ENCODE measurements around the gene SDCCAG8.

The SDCCAG8 gene

DNA sequence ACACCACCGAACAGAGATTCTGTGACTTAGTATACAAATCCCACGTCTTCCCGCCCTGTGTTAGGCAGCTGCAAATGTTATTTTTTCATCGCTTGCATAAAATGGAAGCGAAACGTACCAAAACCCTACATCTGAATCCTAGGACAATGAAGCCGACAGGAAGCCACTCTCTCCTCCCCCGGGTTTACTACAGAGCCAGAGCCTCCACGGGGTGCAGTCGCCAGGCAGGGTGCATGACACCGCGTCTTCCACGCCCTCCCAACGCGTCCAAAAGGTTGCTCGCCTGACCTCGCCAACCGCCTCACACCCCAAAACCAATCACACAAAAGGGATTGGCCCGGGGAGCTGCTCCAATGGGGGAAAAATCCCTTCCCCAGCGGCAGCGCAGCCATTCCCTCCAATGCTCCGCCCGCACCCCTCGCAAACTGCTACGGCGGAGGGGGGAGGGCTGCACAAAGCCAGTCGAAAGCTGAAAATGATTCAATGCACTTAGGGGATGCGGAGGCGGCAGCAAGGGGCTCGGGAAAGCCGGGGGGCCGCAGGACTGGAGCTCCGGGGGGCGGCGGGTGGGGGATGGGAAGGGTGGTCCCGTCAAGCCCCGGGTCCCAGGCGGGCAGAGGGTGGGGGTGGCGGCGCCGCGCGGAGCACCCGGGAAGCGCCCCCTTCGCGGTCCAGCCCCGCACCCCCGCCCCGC lies 1.5 kb upstream of the SDCCAG8 start:
- DNase-seq (ENCODE audit: low read depth) = peak; percentile 62

DNA sequence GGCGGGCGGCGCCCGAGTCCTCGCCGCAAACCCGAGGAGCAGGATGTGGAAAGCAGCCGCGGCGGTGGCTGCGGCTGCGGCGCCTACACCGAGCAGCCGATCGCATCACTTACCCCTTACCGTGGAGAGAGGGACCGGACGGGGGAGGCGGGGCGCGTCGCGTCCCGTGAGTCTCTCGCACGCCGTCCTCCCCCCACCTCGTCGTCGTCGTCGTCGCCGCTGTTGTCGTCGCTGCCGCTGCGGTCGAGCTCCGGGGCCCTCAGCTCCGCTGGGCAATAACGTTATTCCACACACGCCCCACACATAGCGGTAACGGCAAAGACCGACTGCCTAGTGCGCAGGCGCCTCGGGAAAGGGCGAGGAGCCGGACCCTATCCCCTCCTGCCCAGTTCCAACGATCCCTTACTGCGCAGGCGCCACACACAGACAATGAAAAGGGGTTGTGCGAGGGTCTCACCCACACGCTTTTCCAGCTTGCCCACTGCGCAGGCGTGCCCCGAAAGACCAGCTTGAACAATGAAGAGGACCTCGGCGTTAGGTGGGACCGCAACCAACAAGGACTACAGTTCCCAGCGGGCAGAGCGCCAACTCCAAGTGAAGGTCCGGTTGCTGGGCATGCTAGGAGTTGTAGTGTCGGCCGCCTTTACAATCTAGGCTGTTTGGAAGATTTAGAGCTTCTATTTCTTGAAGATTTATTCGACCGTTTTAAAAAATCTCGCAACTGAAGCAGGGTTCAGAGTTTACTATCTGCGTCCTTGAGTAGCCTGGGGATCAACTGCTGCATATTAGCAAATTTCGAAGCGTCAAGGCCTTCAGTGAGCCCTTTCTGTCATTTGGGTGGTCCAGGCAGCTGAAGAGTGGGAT lies 682 bp upstream of the SDCCAG8 start, which contains the start of gene CEP170:
TSS of gene CEP170 (minus strand) at position 355 of the 864 bp plus-strand sequence. CDS start 30,001 bp downstream, outside the sequence.
- DNase-seq (ENCODE audit: low read depth) = peak; percentile 86

DNA sequence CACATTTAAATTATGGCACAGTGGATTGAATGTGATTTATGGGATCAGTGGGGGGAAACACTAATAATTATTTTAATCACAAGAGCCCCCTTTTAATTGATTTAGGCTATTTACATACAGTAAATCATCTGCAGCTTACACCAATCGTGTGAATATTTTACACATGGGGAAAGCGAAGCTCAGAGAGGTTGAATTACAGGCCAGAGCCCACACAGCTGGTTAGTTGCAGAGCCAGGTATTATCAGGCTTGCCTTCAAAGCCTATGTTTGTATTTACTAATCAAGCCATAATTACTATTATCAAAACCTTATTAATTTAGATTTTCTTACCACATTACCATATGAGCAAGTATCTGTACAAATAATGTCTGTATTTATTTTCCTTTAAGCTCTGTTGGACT lies 749 bp downstream of the SDCCAG8 start:
- no peak for DNase-seq (ENCODE audit: low read depth)

DNA sequence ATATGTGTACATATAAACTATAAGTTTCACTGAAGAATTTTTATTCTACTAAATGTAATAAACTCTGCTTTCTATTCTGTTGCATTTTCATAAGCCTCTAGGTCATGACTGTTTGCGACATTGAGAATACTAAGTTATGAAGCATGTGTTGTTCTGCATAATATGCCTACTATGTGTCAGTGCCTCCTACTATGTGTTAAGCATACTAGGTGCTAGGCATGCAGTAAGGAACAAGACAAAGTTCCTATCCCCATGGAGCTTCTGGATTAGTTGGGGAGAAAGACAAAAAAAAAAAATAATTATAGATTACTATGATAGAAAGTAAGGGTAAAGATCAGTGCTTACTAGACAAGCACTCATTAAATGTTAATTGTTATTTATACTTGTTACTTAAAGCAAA lies 1.3 kb downstream of the SDCCAG8 start:
- no peak for DNase-seq (ENCODE audit: low read depth)

DNA sequence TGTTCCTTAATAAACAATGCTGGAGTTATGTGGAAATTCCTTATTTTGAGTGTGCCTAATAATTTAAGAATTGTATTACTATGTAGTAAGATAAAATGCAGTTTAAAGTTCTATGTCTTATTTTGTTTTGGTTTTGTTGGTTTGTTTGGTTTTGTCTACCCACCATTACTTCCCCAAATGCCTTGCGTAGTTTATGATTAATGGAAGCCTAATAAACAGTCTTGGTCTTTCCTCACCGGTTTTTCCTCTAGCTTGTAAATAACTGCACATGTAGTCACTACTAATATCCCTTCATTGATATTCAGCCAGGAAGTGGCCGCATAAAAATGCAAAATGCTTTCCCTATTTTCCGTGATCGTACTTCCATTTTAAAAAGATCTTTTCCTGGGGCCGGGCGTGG lies 2.9 kb downstream of the SDCCAG8 start:
- DNase-seq (ENCODE audit: low read depth) = no peak

DNA sequence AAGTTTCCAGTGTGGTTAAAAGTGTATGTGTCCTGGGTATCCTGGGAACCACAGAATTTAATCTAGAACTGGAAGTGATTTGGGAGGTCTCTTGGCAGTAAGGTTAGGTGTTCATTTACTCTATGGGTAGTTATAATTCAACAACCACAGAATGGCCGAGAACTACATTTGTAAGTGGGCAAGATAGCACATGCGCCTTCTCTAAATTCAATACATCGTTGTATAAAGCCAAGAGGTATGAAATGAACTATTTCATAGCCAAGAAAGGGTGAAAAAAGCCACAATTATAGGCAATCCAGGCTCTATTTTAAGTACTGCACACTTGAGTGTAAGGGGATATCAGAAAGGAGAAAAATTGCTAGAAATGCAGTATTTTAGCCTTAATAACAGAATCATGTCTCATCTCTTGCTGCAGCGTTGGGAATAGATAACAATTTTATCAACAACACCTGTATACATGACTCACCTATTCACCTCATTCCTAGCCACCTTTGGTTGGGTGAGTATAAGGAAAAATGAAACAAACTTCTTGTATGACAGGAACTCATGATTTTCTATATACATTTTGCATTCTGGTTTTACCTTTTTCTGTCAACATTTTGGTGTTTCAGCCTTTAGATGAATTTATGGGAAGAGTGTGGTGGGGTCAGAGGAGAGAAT lies 4.5 kb downstream of the SDCCAG8 start:
- no peak for DNase-seq (ENCODE audit: low read depth)

DNA sequence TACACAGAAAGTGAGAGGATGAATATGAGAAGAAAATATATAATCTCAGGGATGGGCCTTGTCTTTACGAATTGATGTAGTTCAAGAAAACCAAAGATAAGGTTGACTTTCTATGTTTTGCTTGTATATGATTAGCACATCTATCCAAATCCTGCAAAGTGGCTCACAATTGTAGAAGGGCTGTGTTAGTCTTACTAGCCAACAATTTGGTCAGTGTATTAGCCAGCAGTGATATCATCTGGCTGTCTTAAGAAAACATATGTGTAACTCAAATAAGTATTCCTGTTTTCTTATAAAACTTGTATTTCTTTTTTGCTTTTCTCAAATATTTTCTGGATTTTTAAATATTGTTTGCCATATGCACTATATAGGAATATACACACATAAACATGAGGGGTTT lies 5.5 kb downstream of the SDCCAG8 start:
- DNase-seq (ENCODE audit: low read depth) = no peak

DNA sequence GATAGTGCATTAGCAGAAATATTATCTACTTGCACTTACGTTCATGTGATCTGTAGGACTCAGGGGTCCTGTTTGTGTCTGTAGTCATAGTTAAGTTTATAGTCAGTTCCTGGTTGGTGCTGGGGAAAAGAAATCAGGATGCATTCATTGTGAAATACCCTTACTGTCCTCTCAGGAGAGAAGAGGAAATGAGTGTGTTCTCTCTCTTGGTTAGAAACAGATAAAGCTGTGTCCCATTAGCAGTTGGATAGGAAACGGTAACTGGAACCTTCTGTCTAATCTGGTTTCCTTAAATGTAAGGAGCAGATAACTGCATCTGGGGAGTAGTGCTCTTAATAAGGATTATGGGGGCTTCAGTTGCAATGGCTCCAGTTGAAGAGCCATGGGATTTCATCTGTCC lies 8.9 kb downstream of the SDCCAG8 start:
- no peak for DNase-seq (ENCODE audit: low read depth)

DNA sequence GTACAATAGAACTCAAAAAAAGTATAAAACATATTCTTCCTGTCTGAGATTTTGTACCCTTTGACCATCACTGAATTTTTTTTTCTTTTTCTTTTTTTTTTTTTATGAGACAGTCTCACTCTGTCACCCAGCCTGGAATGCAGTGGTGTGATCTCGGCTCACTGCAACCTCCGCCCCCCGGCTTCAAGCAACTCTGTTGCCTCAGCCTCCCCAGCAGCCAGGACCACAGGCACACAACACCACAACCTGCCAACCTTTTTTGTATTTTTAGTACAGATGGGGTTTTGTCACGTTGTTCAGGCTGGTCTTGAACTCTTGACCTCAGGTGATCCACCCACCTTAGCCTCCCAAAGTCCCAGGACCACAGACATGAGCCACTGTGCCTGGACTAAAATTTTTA lies 10.4 kb downstream of the SDCCAG8 start:
- DNase-seq (ENCODE audit: low read depth) = no peak

DNA sequence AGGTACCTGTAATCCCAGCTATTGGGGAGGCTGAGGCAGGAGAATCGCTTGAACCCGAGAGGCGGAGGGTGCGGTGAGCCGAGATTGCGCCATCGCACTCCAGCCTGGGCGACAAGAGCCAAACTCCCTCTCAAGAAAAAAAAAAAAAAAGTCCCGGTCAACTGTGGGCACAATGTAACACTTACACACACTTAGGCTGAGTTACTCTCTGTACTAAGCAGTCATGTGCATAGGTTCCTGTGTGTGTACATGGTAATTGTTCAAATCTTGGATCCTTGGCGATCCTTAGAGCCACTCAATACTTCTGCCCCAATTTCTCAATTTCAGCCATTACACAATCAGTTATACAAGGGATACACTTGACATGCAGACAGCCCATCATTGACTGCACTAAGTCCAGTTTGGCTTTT lies 11.6 kb downstream of the SDCCAG8 start:
- no peak for DNase-seq (ENCODE audit: low read depth)

DNA sequence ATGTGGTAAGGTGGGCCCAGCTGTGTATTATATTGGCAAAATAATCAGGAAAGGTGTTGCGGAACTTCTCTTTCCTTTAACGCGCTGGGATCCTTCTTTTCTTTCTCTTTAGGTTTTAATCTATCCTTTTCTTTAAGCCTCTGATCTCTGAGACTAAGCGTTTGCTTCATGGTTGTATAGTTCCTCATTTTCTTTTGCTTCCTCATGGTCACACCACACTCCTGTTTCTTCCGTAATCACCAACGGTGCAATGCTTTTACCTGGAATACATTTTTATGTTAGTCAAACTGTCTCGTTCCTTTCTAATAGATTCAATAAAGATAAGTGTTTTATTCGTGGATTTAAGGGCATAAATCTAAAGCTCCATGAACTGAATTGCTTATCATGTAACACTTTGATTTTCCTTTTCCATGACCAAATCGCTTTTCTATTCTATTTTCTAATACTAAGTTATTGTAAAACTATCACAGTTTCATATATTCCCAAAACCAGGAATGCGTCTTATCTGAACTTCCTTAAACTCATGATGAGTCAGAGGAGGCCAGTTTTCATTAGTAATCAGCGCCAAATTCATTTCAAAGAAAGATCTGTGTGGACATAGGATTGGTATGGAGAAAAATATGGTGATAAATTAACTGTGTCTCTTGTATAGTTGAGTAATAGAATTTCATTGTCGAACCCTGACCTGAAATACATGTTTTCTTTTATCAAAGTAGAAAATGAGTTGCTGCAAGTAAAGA lies 12.2 kb downstream of the SDCCAG8 start:
- no peak for DNase-seq (ENCODE audit: low read depth)

DNA sequence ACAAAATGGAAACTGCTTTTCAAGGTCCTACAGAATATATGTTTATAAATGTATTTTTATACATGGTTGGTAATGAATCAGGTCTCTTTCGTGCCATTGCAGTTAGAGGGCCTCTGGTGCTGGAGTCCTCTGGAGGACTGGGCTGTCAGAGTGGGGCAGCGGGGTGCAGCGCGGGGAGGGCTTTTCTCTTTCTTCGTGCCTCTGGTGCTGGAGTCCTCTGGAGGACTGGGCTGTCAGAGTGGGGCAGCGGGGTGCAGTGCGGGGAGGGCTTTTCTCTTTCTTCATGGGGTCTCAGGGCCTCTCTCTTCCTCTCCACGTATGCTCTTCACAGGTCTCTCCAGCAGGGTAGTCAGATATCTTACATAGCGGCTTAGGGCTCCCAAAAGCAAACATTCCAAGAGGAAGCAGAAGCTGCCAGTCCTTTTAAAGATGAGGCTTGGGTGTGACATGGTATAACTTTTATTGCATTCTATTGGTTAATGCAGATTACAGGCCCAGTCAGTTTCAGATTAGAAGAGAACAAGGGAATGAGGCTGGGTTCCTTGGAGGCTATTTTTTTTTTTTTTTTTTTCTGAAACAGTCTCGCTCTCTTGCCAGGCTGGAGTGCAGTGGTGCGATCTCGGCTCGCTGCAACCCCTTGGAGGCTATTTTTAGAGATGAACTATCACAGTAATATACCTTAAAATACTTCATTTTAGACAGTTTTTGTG lies 13.1 kb downstream of the SDCCAG8 start:
- DNase-seq (ENCODE audit: low read depth) = no peak

DNA sequence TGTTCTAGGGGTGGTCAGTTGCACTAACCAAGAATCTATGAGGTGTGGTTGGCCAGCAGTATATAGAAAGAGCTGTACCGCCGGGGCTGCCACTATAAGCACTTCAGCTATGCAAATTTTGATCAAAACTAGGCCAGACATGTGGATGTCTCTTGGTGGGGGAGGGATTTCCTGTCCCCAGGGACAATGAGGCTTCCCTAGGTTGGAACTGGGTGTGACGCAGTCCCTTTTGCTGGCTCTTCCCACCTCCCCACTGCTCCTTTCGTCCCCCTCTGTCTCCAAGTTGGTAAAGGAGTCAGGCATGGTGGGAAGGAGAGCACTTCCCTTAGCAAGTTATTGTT lies 13.6 kb downstream of the SDCCAG8 start:
- no peak for DNase-seq (ENCODE audit: low read depth)

DNA sequence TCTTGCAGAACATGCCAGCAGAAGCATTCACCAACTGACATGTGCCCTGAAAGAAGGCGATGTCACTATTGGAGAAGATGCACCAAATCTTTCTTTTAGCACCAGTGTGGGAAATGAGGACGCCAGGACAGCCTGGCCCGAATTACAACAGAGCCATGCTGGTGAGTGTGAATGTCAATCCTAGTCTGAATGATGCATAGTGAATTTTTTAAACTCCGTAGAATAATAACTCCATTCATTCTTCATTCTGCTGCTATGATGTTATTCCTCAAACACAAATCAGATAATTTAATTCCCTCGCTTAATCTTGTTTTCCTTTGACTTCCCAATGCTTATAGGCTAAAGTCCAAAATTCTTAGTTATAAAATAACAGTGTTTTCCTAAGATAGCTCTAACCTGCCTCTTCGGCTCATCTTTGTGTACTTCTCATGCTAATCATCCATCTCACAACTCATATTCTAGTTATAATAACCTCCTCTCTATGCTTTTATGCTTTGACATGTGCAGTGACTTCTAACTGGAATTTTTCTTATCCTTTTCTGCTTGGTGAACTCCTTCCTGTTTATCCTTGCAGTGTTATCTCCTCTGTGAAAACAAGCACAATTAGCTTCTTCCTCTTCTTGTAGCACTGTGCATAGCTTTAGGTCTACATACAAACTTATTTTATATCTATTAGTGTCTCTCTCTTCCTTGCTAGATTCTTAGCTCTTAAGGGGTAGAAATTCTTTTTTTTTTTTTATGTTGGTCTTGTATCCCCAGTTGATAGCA lies 14.4 kb downstream of the SDCCAG8 start:
- no peak for DNase-seq (ENCODE audit: low read depth)

DNA sequence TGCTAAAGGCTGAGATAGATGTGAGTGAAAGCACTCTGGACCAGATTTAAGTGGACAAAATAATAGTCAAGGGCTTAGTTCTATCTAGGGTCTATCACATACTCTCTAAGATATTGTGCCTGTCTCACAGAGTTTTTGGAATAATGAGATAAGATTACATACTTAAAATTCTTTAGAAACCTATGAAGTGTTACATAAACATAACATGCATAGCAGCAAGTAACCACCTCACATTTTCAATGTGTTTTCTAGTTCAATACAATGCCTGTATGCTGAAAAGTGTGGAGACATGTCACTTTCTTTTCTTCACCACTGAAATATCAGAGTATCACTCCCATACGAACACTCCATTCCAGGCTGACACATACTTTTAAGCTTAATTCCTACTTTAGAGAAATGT lies 16.2 kb downstream of the SDCCAG8 start:
- DNase-seq (ENCODE audit: low read depth) = no peak

DNA sequence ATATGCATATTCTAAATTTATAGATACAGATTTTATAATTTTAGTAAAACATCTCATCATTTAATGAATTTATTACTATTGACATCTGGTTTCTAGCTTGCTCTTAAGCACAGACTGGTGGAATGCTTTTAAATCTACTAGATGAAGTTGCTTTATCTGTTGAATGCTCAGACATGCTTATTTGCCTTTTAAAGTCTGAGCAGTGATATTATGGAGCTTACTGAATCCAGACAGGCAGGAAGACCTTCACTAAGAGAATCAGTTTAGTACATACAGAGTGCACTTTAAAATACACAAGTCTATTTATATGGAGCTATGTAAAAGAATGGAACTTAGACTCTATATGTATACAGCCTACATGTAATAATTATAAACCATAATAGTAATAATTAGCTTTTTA lies 16.6 kb downstream of the SDCCAG8 start:
- no peak for DNase-seq (ENCODE audit: low read depth)

DNA sequence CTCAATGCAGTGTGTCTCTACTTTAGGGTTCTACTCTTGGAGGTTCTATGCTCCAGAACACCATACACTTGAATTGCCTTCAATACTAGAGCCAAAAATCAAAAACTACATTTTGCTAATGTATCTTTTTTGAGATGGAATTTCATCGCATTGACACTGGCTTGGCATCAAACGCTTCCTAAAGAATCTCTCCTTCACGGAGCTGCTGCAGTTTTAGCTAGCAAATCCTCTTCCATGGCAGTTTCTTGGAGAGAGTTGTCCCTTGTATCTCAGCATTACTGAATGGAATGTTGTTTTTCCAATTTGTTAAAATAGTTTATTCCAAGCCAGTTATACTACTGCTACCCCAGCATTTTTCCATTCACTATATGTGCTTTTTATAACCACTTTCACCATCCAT lies 17.7 kb downstream of the SDCCAG8 start:
- DNase-seq (ENCODE audit: low read depth) = no peak

DNA sequence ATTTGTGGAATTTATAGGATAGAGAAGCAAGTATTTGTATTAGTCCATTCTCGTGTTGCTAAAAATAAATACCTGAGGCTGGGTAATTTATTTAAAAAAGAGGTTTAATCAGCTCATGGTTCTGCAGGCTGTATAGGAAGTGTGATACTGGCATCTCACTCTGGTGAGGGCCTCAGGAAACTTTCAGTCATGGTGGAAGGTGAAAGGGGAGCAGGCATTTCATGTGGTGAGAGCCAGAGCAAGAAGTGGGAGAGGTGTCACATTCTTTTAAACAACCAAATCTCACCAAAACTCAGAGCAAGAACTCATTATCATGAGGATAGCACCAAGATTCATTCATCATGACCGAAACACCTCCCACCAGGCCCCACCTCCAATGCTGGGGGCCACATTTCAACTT lies 18.1 kb downstream of the SDCCAG8 start:
- no peak for DNase-seq (ENCODE audit: low read depth)

DNA sequence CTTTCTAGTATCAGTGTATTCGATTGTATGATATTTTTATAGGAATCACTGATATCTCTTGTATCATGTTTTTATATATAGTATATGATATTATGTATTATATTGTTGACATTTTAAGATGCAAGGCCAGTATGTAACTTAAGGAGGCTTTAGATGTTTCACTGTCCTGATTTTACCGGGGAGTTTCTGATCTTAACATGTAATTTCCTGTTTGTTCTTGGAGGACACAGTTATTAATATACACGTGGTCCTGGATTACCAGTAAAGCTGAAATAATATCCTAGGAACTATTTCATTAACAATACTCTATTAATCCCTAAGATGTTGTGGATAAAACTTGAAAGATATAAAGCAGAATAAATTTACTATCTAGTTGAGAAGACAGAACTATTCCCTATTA lies 19.5 kb downstream of the SDCCAG8 start:
- DNase-seq (ENCODE audit: low read depth) = no peak

DNA sequence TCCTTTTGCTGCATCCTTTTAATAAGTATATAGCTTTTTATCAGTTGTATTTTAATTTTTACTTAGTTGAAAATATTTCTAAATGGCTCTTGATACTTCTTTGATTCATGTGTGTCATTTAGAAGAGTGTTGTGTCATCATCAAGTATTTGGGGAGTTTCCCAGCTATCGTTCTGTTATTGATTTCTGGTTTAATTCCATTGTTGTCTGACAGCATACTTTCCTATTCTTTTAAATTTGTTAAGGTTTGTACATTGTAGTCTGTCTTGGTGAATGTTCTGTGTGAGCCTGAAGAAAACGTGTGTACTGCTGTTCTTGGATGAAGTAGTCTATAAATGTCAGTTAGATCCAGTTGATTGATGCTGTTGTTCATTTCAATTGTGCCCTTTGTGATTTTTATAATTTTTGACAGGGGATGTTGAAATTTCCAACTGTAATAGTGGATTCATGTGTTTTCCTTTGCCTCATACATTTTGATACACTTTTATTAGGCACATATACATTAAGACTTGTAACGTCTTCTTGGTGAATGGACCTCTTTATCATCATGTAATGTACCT lies 24.8 kb downstream of the SDCCAG8 start:
- DNase-seq (ENCODE audit: low read depth) = no peak

DNA sequence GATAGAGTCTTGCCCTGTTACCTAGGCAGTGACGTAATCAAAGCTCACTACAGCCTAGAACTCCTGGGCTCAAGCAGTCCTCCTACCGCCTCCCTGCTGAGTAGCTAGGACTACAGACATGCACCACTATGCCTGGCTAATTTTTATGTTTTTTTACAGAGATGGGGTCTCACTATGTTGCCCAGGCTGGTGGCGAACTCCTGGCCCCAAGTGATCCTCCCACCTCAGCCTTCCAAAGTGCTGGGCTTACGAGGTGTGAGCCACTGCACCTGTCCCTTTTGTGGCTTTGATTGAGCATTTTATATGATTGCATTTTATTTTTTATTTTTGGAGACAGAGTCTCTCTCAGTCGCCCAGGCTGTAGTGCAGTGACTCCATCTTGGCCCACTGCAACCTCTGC lies 25.8 kb downstream of the SDCCAG8 start:
- DNase-seq (ENCODE audit: low read depth) = no peak

All from activated T-cell treated with anti-CD3 and anti-CD28 coated beads for 24 hours (primary cell).